ENCODE measurements around the gene DNTTIP2. TPM values are rescaled to one million over a fixed set of nuclear protein-coding genes. Genes with fewer than 3 reads are reported as not detected.

The DNTTIP2 gene
- polyA plus RNA-seq, 1 of the 3 experiments (the other 2 are of a cell fraction), result 9.6 TPM

DNA sequence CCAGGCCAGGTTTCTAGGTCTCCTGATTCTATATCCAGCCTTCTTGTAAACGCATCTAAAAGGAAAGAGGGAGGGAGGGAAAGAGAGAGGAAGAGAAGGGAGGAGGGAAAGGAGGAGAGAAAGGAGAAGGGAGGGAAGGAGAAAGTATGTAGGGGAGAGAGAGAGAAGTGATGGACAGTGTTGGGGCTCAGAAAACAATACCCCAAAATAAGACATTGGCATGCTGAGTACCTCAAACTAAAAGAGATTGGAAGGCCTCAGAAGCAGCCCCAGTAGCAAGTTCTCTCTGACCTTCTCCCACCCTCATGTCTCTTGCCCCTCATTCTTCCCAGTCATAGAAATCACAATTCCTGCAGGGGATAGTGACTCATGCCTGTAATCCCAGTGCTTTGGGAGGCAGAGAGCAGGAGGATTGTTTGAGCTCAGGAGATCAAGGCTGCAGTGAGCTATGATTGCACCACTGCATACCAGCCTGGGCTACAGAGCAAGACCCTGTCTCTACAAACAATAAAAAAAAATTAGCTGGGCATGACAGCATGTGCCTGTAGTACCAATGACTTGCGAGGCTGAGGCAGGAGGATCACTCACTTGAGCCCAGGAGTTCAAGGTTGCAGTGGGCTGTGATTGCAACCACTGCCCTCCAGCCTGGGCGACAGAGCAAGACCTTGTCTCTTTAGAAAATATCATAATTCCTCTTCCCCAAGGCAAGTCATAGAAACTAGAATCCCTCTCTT lies 51.2 kb downstream of the DNTTIP2 start:
- CTCF ChIA-PET, result interaction anchor here (0.8 to 8.8 kb wide), 9 partner anchors 12 to 523 kb away, joined by 3 to 69 read pairs (median 9); partner anchors contain the start of gene GCLM
- H3K4me2 ChIP-seq, result peak overlapping the region; percentile 38; the same call in 1 of the 2 replicates
- DNase-seq, result no peak
- 79% methylated on average over 3 of the region's 3 CpGs for WGBS (ENCODE audit: low lambda C conversion rate)
- H3K4me3 ChIP-seq (ENCODE audit: low read depth in 2 of 2, low read length in 1 of 2), result no peak overlapping the region
- H3K9me3 ChIP-seq, result 0 out of 2 replicates have a peak, but pooled peaks cover 2% of the 10 kb centered on the region
- peak overlapping the region; percentile 60 to 96 for H3K27ac ChIP-seq (ENCODE audit: low read depth in 2 of 2, low read length in 1 of 2)
- TF ChIP-seq FOXM1 (IDR thresholded peaks at IDR 0.05; ENCODE audit: low read depth) (no peak), FOSL2 (IDR thresholded peaks at IDR 0.05; ENCODE audit: borderline replicate concordance, low read depth) (peak; percentile 46; the same call in 1 of the 2 replicates), YY1 (IDR thresholded peaks at IDR 0.05; ENCODE audit: low read depth) (no peak), GABPA (IDR thresholded peaks at IDR 0.05; ENCODE audit: low read depth) (no peak), MXI1 (IDR thresholded peaks at IDR 0.05; ENCODE audit: low read depth, low read length) (no peak)
- H3K27me3 ChIP-seq (ENCODE audit: insufficient read depth), result no peaks in the 10 kb centered on the region
- no peaks in the 10 kb centered on the region for H3K79me2 ChIP-seq (ENCODE audit: insufficient read depth)
- H3K36me3 ChIP-seq (replicated peaks in 1 of 2; ENCODE audit: control insufficient read depth in 1 of 2, insufficient read depth in 2 of 2, low read length in 1 of 2), result peaks cover 0 to 2% of the 10 kb centered on the region in 2 experiments
- H4K20me1 ChIP-seq (ENCODE audit: insufficient read depth), result no peaks in the 10 kb centered on the region
- no peak overlapping the region for H2AFZ ChIP-seq (ENCODE audit: low read depth)
- H3F3A ChIP-seq (replicated peaks; ENCODE audit: insufficient read depth), result no peaks in the 10 kb centered on the region
- POLR2A ChIA-PET, result interaction anchor here (0.9 to 1.3 kb wide), 3 partner anchors 11 to 19 kb away, joined by 3 to 6 read pairs (median 4); no protein-coding TSS in a partner anchor
- H3K9ac ChIP-seq, result no peak overlapping the region
- no peaks in the 10 kb centered on the region for H3K9me2 ChIP-seq
- H3K4me1 ChIP-seq (ENCODE audit: control insufficient read depth in 1 of 2, insufficient read depth in 2 of 2, low read depth in 1 of 2, low read length in 1 of 2), result peaks cover 7 to 51% of the 10 kb centered on the region in 2 experiments; a peak in 3 of 4 replicates

DNA sequence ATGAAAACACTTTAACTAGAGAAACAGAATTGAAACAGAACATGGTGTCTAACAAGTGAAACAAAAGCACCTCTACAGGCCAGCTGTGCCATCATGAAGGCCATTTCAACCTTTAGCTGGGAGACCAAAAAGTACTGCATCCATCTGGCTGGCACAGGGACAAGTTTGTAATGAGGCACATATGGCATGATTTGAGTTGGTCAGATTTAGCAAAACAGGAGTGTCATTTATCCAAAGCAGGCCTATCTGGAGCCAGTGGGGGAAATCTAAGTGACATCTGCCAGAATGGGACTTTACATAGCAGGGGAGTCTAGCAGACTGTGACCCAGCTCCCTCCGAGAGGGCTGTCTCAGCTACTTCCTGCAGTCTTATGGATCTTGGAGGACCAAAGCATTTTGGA lies 51.9 kb downstream of the DNTTIP2 start:
- H3K27me3 ChIP-seq (ENCODE audit: insufficient read depth), result no peaks in the 10 kb centered on the region
- CTCF ChIA-PET, result interaction anchor here (0.6 to 8.8 kb wide), 8 partner anchors 11 to 523 kb away, joined by 3 to 69 read pairs (median 8); partner anchors contain the start of gene GCLM
- no peak overlapping the region for H3K9ac ChIP-seq
- no peak overlapping the region for H2AFZ ChIP-seq (ENCODE audit: low read depth)
- no peaks in the 10 kb centered on the region for H3K36me3 ChIP-seq (replicated peaks in 1 of 2; ENCODE audit: control insufficient read depth in 1 of 2, insufficient read depth in 2 of 2, low read length in 1 of 2)
- H3K79me2 ChIP-seq (ENCODE audit: insufficient read depth), result no peaks in the 10 kb centered on the region
- POLR2A ChIA-PET, result interaction anchor here (0.9 to 1.3 kb wide), 3 partner anchors 10 to 19 kb away, joined by 3 to 6 read pairs (median 4); no protein-coding TSS in a partner anchor
- H3K4me1 ChIP-seq (ENCODE audit: control insufficient read depth in 1 of 2, insufficient read depth in 2 of 2, low read depth in 1 of 2, low read length in 1 of 2), result peaks cover 7 to 51% of the 10 kb centered on the region in 2 experiments; a peak in 3 of 4 replicates
- peak; percentile 73 for DNase-seq
- TF ChIP-seq GATA2 (CRISPR knock-in tag; IDR thresholded peaks at IDR 0.05) (peak; percentile 66), POLR2AphosphoS5 (IDR thresholded peaks at IDR 0.05; ENCODE audit: low read depth, low read length) (peak; percentile 54; the same call in 1 of the 2 replicates), CHD2 (IDR thresholded peaks at IDR 0.05; ENCODE audit: low read length, partially characterized antibody) (peak; percentile 91), EP300 (IDR thresholded peaks at IDR 0.05; ENCODE audit: borderline replicate concordance in 1 of 2, low read depth in 1 of 2, low read length in 1 of 2) (peak in 1 of 2 experiments; percentile 94; a peak in 2 of 4 replicates), SIN3A (IDR thresholded peaks at IDR 0.05; ENCODE audit: borderline replicate concordance, low read depth, low read length) (0 out of 2 replicates have a peak, but pooled peaks have one; percentile 31), RCOR1 (IDR thresholded peaks at IDR 0.05; ENCODE audit: low read length) (peak; percentile 93), TAF1 (IDR thresholded peaks at IDR 0.05; ENCODE audit: borderline replicate concordance, low read depth, low read length) (no peak), FOXJ3 (CRISPR knock-in tag; IDR thresholded peaks at IDR 0.05) (0 out of 2 replicates have a peak, but pooled peaks have one; percentile 36), TEAD4 (IDR thresholded peaks at IDR 0.05; ENCODE audit: borderline replicate concordance, insufficient read depth) (no peak), MXI1 (IDR thresholded peaks at IDR 0.05; ENCODE audit: low read depth, low read length) (peak; percentile 72; the same call in 1 of the 2 replicates), EZH2phosphoT487 (IDR thresholded peaks at IDR 0.05; ENCODE audit: borderline replicate concordance, low read depth) (no peak), ELF1 (IDR thresholded peaks at IDR 0.05) (no peak), NFIC (IDR thresholded peaks at IDR 0.05; ENCODE audit: borderline replicate concordance) (peak; percentile 68), TCF12 (IDR thresholded peaks at IDR 0.05) (peak; percentile 93), RAD21 (IDR thresholded peaks at IDR 0.05; ENCODE audit: low read length) (peak; percentile 32), FOXM1 (IDR thresholded peaks at IDR 0.05; ENCODE audit: low read depth) (no peak)
- TF ChIP-seq, protein P1, sequence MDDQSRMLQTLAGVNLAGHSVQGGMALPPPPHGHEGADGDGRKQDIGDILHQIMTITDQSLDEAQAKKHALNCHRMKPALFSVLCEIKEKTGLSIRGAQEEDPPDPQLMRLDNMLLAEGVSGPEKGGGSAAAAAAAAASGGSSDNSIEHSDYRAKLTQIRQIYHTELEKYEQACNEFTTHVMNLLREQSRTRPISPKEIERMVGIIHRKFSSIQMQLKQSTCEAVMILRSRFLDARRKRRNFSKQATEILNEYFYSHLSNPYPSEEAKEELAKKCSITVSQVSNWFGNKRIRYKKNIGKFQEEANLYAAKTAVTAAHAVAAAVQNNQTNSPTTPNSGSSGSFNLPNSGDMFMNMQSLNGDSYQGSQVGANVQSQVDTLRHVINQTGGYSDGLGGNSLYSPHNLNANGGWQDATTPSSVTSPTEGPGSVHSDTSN (IDR thresholded peaks at IDR 0.05), result peak; percentile 74
- TF ChIP-seq, protein P2, sequence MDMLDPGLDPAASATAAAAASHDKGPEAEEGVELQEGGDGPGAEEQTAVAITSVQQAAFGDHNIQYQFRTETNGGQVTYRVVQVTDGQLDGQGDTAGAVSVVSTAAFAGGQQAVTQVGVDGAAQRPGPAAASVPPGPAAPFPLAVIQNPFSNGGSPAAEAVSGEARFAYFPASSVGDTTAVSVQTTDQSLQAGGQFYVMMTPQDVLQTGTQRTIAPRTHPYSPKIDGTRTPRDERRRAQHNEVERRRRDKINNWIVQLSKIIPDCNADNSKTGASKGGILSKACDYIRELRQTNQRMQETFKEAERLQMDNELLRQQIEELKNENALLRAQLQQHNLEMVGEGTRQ (IDR thresholded peaks at IDR 0.05; ENCODE audit: borderline replicate concordance, low read depth, low read length), result no peak
- TF ChIP-seq, protein P3, sequence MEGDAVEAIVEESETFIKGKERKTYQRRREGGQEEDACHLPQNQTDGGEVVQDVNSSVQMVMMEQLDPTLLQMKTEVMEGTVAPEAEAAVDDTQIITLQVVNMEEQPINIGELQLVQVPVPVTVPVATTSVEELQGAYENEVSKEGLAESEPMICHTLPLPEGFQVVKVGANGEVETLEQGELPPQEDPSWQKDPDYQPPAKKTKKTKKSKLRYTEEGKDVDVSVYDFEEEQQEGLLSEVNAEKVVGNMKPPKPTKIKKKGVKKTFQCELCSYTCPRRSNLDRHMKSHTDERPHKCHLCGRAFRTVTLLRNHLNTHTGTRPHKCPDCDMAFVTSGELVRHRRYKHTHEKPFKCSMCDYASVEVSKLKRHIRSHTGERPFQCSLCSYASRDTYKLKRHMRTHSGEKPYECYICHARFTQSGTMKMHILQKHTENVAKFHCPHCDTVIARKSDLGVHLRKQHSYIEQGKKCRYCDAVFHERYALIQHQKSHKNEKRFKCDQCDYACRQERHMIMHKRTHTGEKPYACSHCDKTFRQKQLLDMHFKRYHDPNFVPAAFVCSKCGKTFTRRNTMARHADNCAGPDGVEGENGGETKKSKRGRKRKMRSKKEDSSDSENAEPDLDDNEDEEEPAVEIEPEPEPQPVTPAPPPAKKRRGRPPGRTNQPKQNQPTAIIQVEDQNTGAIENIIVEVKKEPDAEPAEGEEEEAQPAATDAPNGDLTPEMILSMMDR (IDR thresholded peaks at IDR 0.05), result no peak
- no peaks in the 10 kb centered on the region for H4K20me1 ChIP-seq (ENCODE audit: insufficient read depth)
- peak overlapping the region; percentile 60 to 96 for H3K27ac ChIP-seq (ENCODE audit: low read depth in 2 of 2, low read length in 1 of 2)
- H3K4me2 ChIP-seq, result peak overlapping the region; percentile 38; the same call in 1 of the 2 replicates
- no peaks in the 10 kb centered on the region for H3K9me2 ChIP-seq
- no peak overlapping the region for H3K4me3 ChIP-seq (ENCODE audit: low read depth in 2 of 2, low read length in 1 of 2)
- no CpG with 5 or more reads among the region's 1 CpG for WGBS (ENCODE audit: low lambda C conversion rate)
- no peaks in the 10 kb centered on the region for H3K9me3 ChIP-seq
- H3F3A ChIP-seq (replicated peaks; ENCODE audit: insufficient read depth), result no peaks in the 10 kb centered on the region

Measured in SK-N-SH (cell line).